ENCODE results near the gene ZNF160. TPM values are rescaled to one million over a fixed set of nuclear protein-coding genes. Genes with fewer than 3 reads are reported as not detected.

ZNF160 gene
- total RNA-seq, 1 donor: 51.8 TPM

DNA sequence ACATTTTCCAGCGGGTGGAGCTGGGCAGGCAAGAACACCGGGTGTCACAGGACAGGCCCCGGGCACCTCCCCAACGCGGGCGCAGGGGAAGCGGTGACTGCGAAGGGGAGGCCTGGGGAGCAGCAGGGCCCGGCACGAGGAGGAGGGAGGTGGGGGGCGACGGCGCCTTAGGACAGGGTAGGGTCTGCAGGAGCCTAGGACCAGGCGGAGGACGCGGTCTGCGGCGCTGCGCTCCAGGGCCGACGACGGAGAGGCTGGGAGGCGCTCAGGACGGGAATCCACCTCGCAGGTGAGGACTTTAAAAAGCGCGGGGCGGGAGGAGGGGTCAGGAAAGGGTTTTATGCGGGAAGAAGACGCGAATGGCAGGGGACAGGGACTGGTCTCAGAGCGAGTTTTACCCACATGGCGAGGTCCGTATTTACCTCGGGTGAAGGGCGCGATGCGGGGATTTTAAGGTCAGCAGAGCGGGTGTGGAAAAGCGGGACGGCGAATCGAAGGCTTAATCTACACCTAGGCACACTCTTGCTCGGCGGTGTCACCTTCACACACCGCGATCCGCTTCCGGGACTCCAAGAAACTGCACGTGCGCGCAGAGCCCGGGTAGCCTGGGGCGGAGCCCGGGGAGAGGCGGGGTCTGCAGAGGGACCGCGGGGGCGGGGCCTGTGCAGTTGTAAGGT lies 45.2 kb downstream of the ZNF160 start:
- peak overlapping the region; percentile 59 for H2AFZ ChIP-seq (ENCODE audit: low read length)
- H3K9me3 ChIP-seq (ENCODE audit: low read depth, low read length): peaks cover under 1% of the 10 kb centered on the region
- H3K36me3 ChIP-seq (ENCODE audit: insufficient read depth, low read length): no peaks in the 10 kb centered on the region
- H3K79me2 ChIP-seq (ENCODE audit: insufficient read depth, low read length): no peaks in the 10 kb centered on the region
- H3K4me3 ChIP-seq (ENCODE audit: insufficient read depth, low read length): peak overlapping the region; percentile 51
- DNase-seq (ENCODE audit: insufficient read length, low spot score, missing footprints): peak; percentile 66
- peak overlapping the region; percentile 36 for H3K4me2 ChIP-seq (ENCODE audit: insufficient read depth, low read length)
- no peaks in the 10 kb centered on the region for H3K4me1 ChIP-seq (ENCODE audit: insufficient read depth, low read length)
- no peak overlapping the region for H3K27ac ChIP-seq (ENCODE audit: low read depth, low read length)
- H3K27me3 ChIP-seq (ENCODE audit: insufficient read depth, low read length): no peaks in the 10 kb centered on the region
- TF ChIP-seq, protein P1, sequence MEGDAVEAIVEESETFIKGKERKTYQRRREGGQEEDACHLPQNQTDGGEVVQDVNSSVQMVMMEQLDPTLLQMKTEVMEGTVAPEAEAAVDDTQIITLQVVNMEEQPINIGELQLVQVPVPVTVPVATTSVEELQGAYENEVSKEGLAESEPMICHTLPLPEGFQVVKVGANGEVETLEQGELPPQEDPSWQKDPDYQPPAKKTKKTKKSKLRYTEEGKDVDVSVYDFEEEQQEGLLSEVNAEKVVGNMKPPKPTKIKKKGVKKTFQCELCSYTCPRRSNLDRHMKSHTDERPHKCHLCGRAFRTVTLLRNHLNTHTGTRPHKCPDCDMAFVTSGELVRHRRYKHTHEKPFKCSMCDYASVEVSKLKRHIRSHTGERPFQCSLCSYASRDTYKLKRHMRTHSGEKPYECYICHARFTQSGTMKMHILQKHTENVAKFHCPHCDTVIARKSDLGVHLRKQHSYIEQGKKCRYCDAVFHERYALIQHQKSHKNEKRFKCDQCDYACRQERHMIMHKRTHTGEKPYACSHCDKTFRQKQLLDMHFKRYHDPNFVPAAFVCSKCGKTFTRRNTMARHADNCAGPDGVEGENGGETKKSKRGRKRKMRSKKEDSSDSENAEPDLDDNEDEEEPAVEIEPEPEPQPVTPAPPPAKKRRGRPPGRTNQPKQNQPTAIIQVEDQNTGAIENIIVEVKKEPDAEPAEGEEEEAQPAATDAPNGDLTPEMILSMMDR (IDR thresholded peaks at IDR 0.05; ENCODE audit: extremely low read depth, low read depth, low read length): no peak
- no peaks in the 10 kb centered on the region for H4K20me1 ChIP-seq (ENCODE audit: insufficient read depth, low read length)

DNA sequence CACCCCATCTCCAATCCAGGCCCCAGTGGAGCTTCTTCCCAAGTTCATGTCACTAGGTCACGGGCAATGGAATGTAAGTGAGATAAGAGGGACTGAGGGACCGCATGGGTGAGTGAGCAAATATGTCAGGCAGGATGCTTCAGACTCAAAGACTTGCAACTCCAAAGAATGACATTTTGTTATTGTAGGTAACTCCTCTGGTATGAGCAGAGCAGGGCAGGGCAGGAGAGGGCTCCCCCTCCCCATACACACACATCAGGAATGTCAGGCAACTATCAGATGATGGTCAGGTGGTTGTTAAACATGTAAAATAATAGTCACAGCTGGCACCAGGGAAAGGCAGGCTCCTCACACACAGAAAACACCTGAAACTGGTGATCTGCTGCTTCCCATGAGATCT lies 48.1 kb downstream of the ZNF160 start:
- no peaks in the 10 kb centered on the region for H3K79me2 ChIP-seq (ENCODE audit: insufficient read depth, low read length)
- TF ChIP-seq, protein P1 (IDR thresholded peaks at IDR 0.05; ENCODE audit: extremely low read depth, low read depth, low read length): no peak

DNA sequence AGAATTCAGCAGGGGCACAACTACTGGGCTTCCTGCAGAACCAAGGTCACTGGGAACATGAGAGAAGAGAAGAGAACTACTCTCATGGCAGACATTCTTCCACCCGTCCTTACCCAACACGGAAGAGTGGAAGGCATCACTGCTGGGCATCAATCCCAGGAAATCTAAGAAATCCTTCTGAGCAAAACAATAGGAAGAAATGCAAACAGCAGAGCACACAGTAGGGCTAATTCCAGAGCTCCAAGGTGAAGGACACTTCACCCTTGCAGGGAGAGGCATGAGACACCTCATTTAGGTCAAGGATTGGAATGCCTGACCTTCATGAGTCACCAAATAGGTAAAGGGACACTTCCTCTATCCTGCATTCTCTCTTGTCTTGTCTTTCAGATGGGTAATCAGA lies 55.8 kb downstream of the ZNF160 start:
- Histone ChIP-seq H3K4me1 (ENCODE audit: insufficient read depth, low read length) (no peaks in the 10 kb centered on the region), H3K4me3 (ENCODE audit: insufficient read depth, low read length) (no peak overlapping the region), H4K20me1 (ENCODE audit: insufficient read depth, low read length) (no peaks in the 10 kb centered on the region), H3K27ac (ENCODE audit: low read depth, low read length) (no peak overlapping the region), H3K9me3 (ENCODE audit: low read depth, low read length) (peaks cover 7% of the 10 kb centered on the region), H3K36me3 (ENCODE audit: insufficient read depth, low read length) (no peaks in the 10 kb centered on the region), H3K4me2 (ENCODE audit: insufficient read depth, low read length) (no peak overlapping the region), H3K79me2 (ENCODE audit: insufficient read depth, low read length) (no peaks in the 10 kb centered on the region), H3K27me3 (ENCODE audit: insufficient read depth, low read length) (no peaks in the 10 kb centered on the region), H2AFZ (ENCODE audit: low read length) (no peak overlapping the region)
- TF ChIP-seq, protein P1 (IDR thresholded peaks at IDR 0.05; ENCODE audit: extremely low read depth, low read depth, low read length): no peak
- DNase-seq (ENCODE audit: insufficient read length, low spot score, missing footprints): no peak

More for the DNA sequence above, 48.1 kb downstream of the ZNF160 start:
- Histone ChIP-seq H3K27me3 (ENCODE audit: insufficient read depth, low read length) (no peaks in the 10 kb centered on the region), H3K4me1 (ENCODE audit: insufficient read depth, low read length) (no peaks in the 10 kb centered on the region), H3K9me3 (ENCODE audit: low read depth, low read length) (no peaks in the 10 kb centered on the region), H4K20me1 (ENCODE audit: insufficient read depth, low read length) (no peaks in the 10 kb centered on the region), H3K4me3 (ENCODE audit: insufficient read depth, low read length) (no peak overlapping the region), H2AFZ (ENCODE audit: low read length) (no peak overlapping the region), H3K4me2 (ENCODE audit: insufficient read depth, low read length) (no peak overlapping the region), H3K27ac (ENCODE audit: low read depth, low read length) (no peak overlapping the region), H3K36me3 (ENCODE audit: insufficient read depth, low read length) (no peaks in the 10 kb centered on the region)
- DNase-seq (ENCODE audit: insufficient read length, low spot score, missing footprints): no peak

DNA sequence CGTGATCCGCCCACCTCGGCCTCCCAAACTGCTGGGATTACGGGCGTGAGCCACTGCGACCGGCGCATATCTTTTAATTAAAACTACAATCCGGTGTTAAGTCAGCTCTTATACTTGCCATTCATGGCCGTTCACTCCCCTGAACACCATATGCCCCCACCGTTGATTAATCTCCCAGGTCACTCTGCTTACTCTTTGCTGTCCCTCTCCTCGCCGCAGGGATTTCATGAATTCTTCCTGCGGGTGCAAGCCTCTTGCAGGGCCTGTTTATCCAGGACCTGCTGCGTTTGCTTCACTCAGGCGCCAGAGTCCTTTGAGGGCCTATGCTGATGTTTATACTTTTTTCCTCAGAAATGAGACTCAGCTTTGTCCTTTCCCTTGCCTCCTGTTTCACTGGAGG lies 57.7 kb downstream of the ZNF160 start:
- no peak overlapping the region for H3K27ac ChIP-seq (ENCODE audit: low read depth, low read length)
- peak; percentile 21 for DNase-seq (ENCODE audit: insufficient read length, low spot score, missing footprints)
- H3K4me1 ChIP-seq (ENCODE audit: insufficient read depth, low read length): no peaks in the 10 kb centered on the region
- peaks cover 7% of the 10 kb centered on the region for H3K9me3 ChIP-seq (ENCODE audit: low read depth, low read length)
- no peaks in the 10 kb centered on the region for H3K79me2 ChIP-seq (ENCODE audit: insufficient read depth, low read length)
- TF ChIP-seq, protein P1 (IDR thresholded peaks at IDR 0.05; ENCODE audit: extremely low read depth, low read depth, low read length): no peak
- H4K20me1 ChIP-seq (ENCODE audit: insufficient read depth, low read length): no peaks in the 10 kb centered on the region
- H3K4me2 ChIP-seq (ENCODE audit: insufficient read depth, low read length): no peak overlapping the region
- H3K36me3 ChIP-seq (ENCODE audit: insufficient read depth, low read length): no peaks in the 10 kb centered on the region
- H3K27me3 ChIP-seq (ENCODE audit: insufficient read depth, low read length): no peaks in the 10 kb centered on the region
- H2AFZ ChIP-seq (ENCODE audit: low read length): no peak overlapping the region
- no peak overlapping the region for H3K4me3 ChIP-seq (ENCODE audit: insufficient read depth, low read length)

Measured in osteoblast (primary cell).